OCI-LY1 (cell line): ENCODE data around the gene COX6A1.
"Not testable (repeated sequence)": the region's sequence is repeated elsewhere in the genome, so short reads cannot be mapped to it uniquely, and the experiment has no call there.

ENCODE experiments used
- H2AFZ ChIP-seq: fragments of 200-600 bp; sonication (generic), shearing (Covaris generic); 2 replicates; pipeline ENCODE4 v1.6.0; 2014; ENCODE audit warnings: antibody characterized with exemption, mild to moderate bottlenecking, low read length
- H3F3A ChIP-seq: fragments of 200-600 bp; sonication (generic), shearing (Covaris generic); 2 replicates; pipeline ENCODE4 v1.6.0; 2014; ENCODE audit warnings: mild to moderate bottlenecking, antibody characterized with exemption, low read length, moderate library complexity; ENCODE audit not compliant: insufficient read depth
- H3K27ac ChIP-seq: fragments of 200-600 bp; sonication (generic); 2 replicates; pipeline ENCODE4 v1.5.1; 2014; ENCODE audit warnings: low read length, mixed run types, mild to moderate bottlenecking, low read depth; ENCODE audit not compliant: poor library complexity, severe bottlenecking
- H3K27me3 ChIP-seq: fragments of 200-600 bp; sonication (generic); 2 replicates; pipeline ENCODE4 v1.6.0; 2014; ENCODE audit warnings: antibody characterized with exemption, mild to moderate bottlenecking, low read length, moderate library complexity; ENCODE audit not compliant: insufficient read depth
- H3K36me3 ChIP-seq: fragments of 200-600 bp; sonication (generic); 2 replicates; pipeline ENCODE4 v1.6.1; 2014; ENCODE audit warnings: mild to moderate bottlenecking, antibody characterized with exemption, low read length, moderate library complexity, mixed read lengths; ENCODE audit not compliant: insufficient read depth
- H3K4me1 ChIP-seq: fragments of 200-600 bp; sonication (generic); 2 replicates; pipeline ENCODE4 v1.5.1; 2014; ENCODE audit warnings: mild to moderate bottlenecking, low read length, moderate library complexity; ENCODE audit not compliant: insufficient read depth, severe bottlenecking
- H3K4me2 ChIP-seq: fragments of 200-600 bp; sonication (generic), shearing (Covaris generic); 2 replicates; pipeline ENCODE4 v1.6.1; 2014; ENCODE audit warnings: low read length
- H3K4me3 ChIP-seq: fragments of 200-600 bp; sonication (generic); 2 replicates; pipeline ENCODE4 v1.5.1; 2014; ENCODE audit warnings: low read length, low read depth, mild to moderate bottlenecking, mixed read lengths; ENCODE audit not compliant: poor library complexity, severe bottlenecking
- H3K79me2 ChIP-seq: fragments of 200-600 bp; shearing (Covaris generic); 2 replicates; pipeline ENCODE4 v1.6.1; 2016; ENCODE audit warnings: mixed run types, low read length, mixed read lengths; ENCODE audit not compliant: insufficient read depth
- H3K9ac ChIP-seq: fragments of 200-600 bp; sonication (generic), shearing (Covaris generic); 2 replicates; pipeline ENCODE4 v1.6.1; 2014; ENCODE audit warnings: mild to moderate bottlenecking, low read length, mixed read lengths
- H3K9me2 ChIP-seq: fragments of 200-600 bp; sonication (generic), shearing (Covaris generic); 2 replicates; pipeline ENCODE4 v1.6.1; 2014; ENCODE audit warnings: low read depth, mild to moderate bottlenecking, low read length, mixed read lengths
- H3K9me3 ChIP-seq: fragments of 200-600 bp; shearing (Covaris generic); 2 replicates; pipeline ENCODE4 v1.6.1; 2014; ENCODE audit warnings: low read length, mixed read lengths
- H4K20me1 ChIP-seq: fragments of 200-600 bp; sonication (generic), shearing (Covaris generic); 2 replicates; pipeline ENCODE4 v1.6.0; 2016; ENCODE audit warnings: mild to moderate bottlenecking, low read length; ENCODE audit not compliant: insufficient read depth
- EZH2 ChIP-seq: fragments of 200-600 bp; sonication (generic), shearing (Covaris generic); IDR thresholded peaks from 2 replicates; pipeline ENCODE4 v1.8.0; 2017; ENCODE audit warnings: borderline replicate concordance, mixed run types, mild to moderate bottlenecking, antibody characterized with exemption, low read length, moderate library complexity, mixed read lengths
- TF ChIP-seq, protein P1 (sequence below): fragments of 200-600 bp; sonication (generic), shearing (Covaris generic); IDR thresholded peaks from 2 replicates; pipeline ENCODE4 v1.5.1; 2017; ENCODE audit warnings: mild to moderate bottlenecking, antibody characterized with exemption, low read length, moderate library complexity, mixed read lengths

Gene COX6A1

DNA sequence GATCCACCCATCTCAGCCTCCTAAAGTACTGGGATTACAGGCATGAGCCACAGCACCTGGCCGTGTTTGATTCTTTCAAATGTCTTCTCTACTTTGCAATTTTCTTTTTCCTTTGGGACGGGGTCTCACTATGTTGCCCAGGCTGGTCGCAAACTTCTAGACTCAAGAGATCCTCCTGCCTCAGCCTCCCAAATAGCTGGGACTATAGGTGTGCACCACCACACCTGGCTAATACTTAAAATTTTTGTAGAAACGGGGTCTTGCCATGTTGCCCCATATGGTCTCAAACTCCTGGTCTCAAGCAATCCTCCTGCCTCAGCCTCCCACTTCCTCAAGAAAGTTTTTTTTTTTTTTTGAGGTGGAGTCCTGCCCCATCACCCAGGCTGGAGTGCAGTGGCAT lies 10.1 kb downstream of the COX6A1 start:
- Histone ChIP-seq H3K9ac (no peak overlapping the region), H3F3A (no peaks in the 10 kb centered on the region), H3K36me3 (peaks cover 49% of the 10 kb centered on the region), H3K9me3 (no peaks in the 10 kb centered on the region), H3K27ac (no peak overlapping the region), H4K20me1 (no peaks in the 10 kb centered on the region), H3K4me2 (peak overlapping the region; percentile 67; the same call in 1 of the 2 replicates), H3K9me2 (no peaks in the 10 kb centered on the region), H3K4me1 (peaks cover 31% of the 10 kb centered on the region), H3K27me3 (no peaks in the 10 kb centered on the region), H2AFZ (no peak overlapping the region), H3K4me3 (peak overlapping the region; percentile 99), H3K79me2 (peaks cover 29% of the 10 kb centered on the region)
- TF ChIP-seq, protein P1, sequence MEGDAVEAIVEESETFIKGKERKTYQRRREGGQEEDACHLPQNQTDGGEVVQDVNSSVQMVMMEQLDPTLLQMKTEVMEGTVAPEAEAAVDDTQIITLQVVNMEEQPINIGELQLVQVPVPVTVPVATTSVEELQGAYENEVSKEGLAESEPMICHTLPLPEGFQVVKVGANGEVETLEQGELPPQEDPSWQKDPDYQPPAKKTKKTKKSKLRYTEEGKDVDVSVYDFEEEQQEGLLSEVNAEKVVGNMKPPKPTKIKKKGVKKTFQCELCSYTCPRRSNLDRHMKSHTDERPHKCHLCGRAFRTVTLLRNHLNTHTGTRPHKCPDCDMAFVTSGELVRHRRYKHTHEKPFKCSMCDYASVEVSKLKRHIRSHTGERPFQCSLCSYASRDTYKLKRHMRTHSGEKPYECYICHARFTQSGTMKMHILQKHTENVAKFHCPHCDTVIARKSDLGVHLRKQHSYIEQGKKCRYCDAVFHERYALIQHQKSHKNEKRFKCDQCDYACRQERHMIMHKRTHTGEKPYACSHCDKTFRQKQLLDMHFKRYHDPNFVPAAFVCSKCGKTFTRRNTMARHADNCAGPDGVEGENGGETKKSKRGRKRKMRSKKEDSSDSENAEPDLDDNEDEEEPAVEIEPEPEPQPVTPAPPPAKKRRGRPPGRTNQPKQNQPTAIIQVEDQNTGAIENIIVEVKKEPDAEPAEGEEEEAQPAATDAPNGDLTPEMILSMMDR: no peak
- TF ChIP-seq EZH2: no peak

DNA sequence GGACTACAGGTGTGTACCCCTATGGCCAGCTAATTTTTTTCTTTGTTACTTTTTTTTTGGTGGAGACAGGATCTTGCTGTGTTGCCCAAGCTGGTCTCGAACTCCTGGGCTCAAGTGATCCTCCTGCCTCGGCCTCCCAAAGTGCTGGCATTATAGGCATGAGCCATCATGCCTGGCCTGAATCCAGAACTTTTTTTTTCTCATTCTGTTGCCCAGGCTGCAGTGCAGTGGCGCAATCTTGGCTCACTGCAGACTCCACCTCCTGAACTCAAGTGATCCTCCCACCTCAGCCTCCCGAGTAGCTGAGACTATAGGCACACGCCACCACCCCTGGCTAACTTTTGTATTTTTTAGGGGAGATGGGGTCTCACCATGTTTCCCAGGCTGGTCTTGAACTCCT lies 14.6 kb downstream of the COX6A1 start:
- Histone ChIP-seq H3K4me1 (peaks cover 16% of the 10 kb centered on the region), H3K36me3 (peaks cover 62% of the 10 kb centered on the region)
- not testable (repeated sequence) for H4K20me1 ChIP-seq, H3K27ac ChIP-seq, H3K9me3 ChIP-seq, H3K9ac ChIP-seq, H3K4me3 ChIP-seq, H3F3A ChIP-seq, H3K9me2 ChIP-seq, H3K79me2 ChIP-seq, H3K27me3 ChIP-seq, H3K4me2 ChIP-seq, H2AFZ ChIP-seq

DNA sequence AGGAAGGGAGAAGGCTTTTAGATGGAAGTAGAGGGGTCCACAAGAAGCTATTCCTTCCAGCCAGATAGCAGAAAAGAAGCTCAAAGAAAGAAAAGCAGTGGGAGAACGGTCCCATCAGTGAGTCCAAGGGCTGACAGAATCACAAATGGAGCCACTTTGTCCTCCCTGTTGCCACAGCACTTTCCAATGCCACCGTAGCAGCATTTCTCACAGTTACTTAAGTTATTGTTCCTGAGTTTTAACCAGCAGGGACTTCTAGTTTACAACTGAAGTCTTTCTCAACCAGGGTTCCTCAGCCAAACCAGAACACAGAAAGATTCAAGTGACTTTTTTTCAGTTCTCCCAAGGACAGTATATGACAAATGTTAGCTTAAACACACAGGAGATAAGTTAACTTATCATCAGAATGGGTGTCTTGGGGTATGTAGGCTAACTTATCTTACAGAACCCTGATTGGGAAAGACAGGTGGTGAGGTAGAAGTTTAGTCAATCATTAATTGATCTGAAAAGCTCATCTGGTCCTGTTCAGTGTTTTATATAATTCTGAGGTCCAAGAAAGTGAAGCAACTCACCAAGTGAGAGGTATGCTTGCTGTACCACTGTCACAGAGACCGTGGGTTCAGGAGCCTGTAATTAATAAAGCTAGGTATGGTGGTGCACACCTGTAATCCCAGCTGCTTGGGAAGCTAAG lies 15.3 kb downstream of the COX6A1 start:
- TF ChIP-seq, protein P1: no peak
- TF ChIP-seq EZH2: no peak
- Histone ChIP-seq H3K4me2 (no peak overlapping the region), H3K4me3 (no peak overlapping the region), H3K4me1 (peaks cover 10% of the 10 kb centered on the region), H3K9me2 (no peaks in the 10 kb centered on the region), H3K79me2 (0 out of 2 replicates have a peak, but pooled peaks cover 1% of the 10 kb centered on the region), H4K20me1 (no peaks in the 10 kb centered on the region), H3K9ac (no peak overlapping the region), H3K27me3 (no peaks in the 10 kb centered on the region), H2AFZ (no peak overlapping the region), H3K27ac (no peak overlapping the region), H3K36me3 (peaks cover 68% of the 10 kb centered on the region), H3F3A (no peaks in the 10 kb centered on the region), H3K9me3 (no peaks in the 10 kb centered on the region)

DNA sequence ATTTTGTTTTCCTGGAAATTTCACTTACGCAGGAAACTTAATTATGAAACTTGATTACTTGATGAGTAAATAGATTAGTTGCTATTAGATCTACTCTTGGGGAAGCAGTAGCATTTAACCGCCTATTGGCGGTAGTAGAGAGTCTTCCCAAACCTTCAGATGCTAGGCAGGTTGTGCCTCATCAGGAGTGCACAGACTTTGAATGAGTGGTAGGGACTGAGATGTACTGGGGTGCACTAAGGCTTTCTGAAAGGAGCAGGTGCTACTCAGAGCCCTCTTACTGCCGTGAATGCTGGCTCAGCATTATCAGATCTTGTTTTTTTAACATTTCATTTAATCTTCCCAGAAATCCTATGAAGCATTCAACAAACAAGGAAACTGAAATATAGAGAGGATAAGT lies 16.1 kb downstream of the COX6A1 start:
- Histone ChIP-seq H3K9me2 (no peaks in the 10 kb centered on the region), H3K9me3 (no peaks in the 10 kb centered on the region), H2AFZ (no peak overlapping the region), H3K79me2 (no peaks in the 10 kb centered on the region), H3K27me3 (no peaks in the 10 kb centered on the region), H3K36me3 (peaks cover 76% of the 10 kb centered on the region), H3K4me3 (no peak overlapping the region), H3K4me2 (no peak overlapping the region), H3K9ac (no peak overlapping the region), H3F3A (no peaks in the 10 kb centered on the region), H3K4me1 (peaks cover 10% of the 10 kb centered on the region), H4K20me1 (no peaks in the 10 kb centered on the region), H3K27ac (no peak overlapping the region)
- TF ChIP-seq, protein P1: peak; percentile 67; the same call in 1 of the 2 replicates
- TF ChIP-seq EZH2: no peak
